ENCODE results near the gene TAAR9.

GRCh38 chr6:132584698-132585097 lies 46.6 kb downstream of the TAAR9 start:
- TF ChIP-seq CTCF (IDR thresholded peaks at IDR 0.05) (no peak), ZFX (IDR thresholded peaks at IDR 0.05; ENCODE audit: borderline replicate concordance) (no peak)
